WTC11 (cell line): ENCODE data around the gene KLHL14. TPM values are rescaled to one million over a fixed set of nuclear protein-coding genes. Genes with fewer than 3 reads are reported as not detected.

Source experiments
- ATAC-seq: fragments of 200-7000 bp; cut with Tn5 transposase; 2 replicates; pipeline ENCODE4 v1.10.0; 2021; ENCODE audit warnings: mild to moderate bottlenecking, moderate library complexity
- CTCF ChIA-PET: fragments of 300-600 bp; sonication (Branson Sonifier 250); formaldehyde crosslinking; loops from one replicate; lab custom pipeline; 2021; ENCODE audit warnings: antibody characterized with exemption; lab: Charles Lee
- POLR2A ChIA-PET: fragments of 350-600 bp; sonication (Branson Sonifier 250); formaldehyde crosslinking; loops from one replicate; lab custom pipeline; 2021; ENCODE audit warnings: antibody characterized with exemption; lab: Charles Lee
- DNase-seq: peaks from one replicate; pipeline ENCODE4 v3.0.0; 2021; ENCODE audit warnings: low spot score
- H3K27ac Mint-ChIP-seq: 2 replicates; pipeline ENCODE4 v1.8.0; 2021; ENCODE audit warnings: mixed read lengths
- H3K27me3 Mint-ChIP-seq: 2 replicates; pipeline ENCODE4 v1.8.0; 2021; ENCODE audit warnings: low read depth, mild to moderate bottlenecking, moderate library complexity, mixed read lengths
- H3K36me3 Mint-ChIP-seq: 2 replicates; pipeline ENCODE4 v1.8.0; 2021; ENCODE audit warnings: mixed read lengths
- H3K4me1 Mint-ChIP-seq: 2 replicates; pipeline ENCODE4 v1.8.0; 2022; ENCODE audit warnings: mixed read lengths
- H3K4me3 Mint-ChIP-seq: 2 replicates; pipeline ENCODE4 v1.8.0; 2021; ENCODE audit warnings: mild to moderate bottlenecking, moderate library complexity, mixed read lengths
- H3K9me3 Mint-ChIP-seq: 2 replicates; pipeline ENCODE4 v1.8.0; 2021; ENCODE audit warnings: mixed read lengths
- ATF2 ChIP-seq: sonication (generic); formaldehyde crosslinking; IDR thresholded peaks from 2 replicates; pipeline ENCODE4 v1.8.1; 2022; ENCODE audit warnings: low read depth, missing genetic modification reagents, borderline replicate concordance
- CREB1 ChIP-seq: sonication (generic); formaldehyde crosslinking; IDR thresholded peaks from 2 replicates; pipeline ENCODE4 v1.8.0; 2023; ENCODE audit warnings: mild to moderate bottlenecking, missing genetic modification reagents
- CTCF ChIP-seq: fragments of 200-600 bp; IDR thresholded peaks from 2 replicates; pipeline ENCODE4 v1.8.0; 2022; ENCODE audit warnings: antibody characterized with exemption
- E2F1 ChIP-seq: sonication (generic); formaldehyde crosslinking; IDR thresholded peaks from 2 replicates; pipeline ENCODE4 v1.8.0; 2022; ENCODE audit warnings: mild to moderate bottlenecking, missing genetic modification reagents
- FOXJ3 ChIP-seq: sonication (generic); formaldehyde crosslinking; IDR thresholded peaks from 2 replicates; pipeline ENCODE4 v1.9.0; 2021; ENCODE audit warnings: missing genetic modification reagents, mild to moderate bottlenecking, borderline replicate concordance
- FOXK1 ChIP-seq: sonication (generic); formaldehyde crosslinking; IDR thresholded peaks from 2 replicates; pipeline ENCODE4 v1.8.0; 2022; ENCODE audit warnings: mild to moderate bottlenecking, moderate library complexity, missing genetic modification reagents
- FOXP1 ChIP-seq: sonication (generic); formaldehyde crosslinking; IDR thresholded peaks from 2 replicates; pipeline ENCODE4 v1.8.0; 2022; ENCODE audit warnings: missing genetic modification reagents, mild to moderate bottlenecking, moderate library complexity, borderline replicate concordance
- JAZF1 ChIP-seq: fragments of 250-450 bp; sonication (Bioruptor Pico); IDR thresholded peaks from 2 replicates; pipeline ENCODE4 v1.9.0; 2021; ENCODE audit warnings: moderate library complexity, mild to moderate bottlenecking, inconsistent platforms
- MLX ChIP-seq: sonication (generic); formaldehyde crosslinking; IDR thresholded peaks from 2 replicates; pipeline ENCODE4 v1.8.1; 2023; ENCODE audit warnings: mild to moderate bottlenecking, missing genetic modification reagents, moderate library complexity
- NFYB ChIP-seq: sonication (generic); formaldehyde crosslinking; conservative IDR thresholded peaks from 2 replicates; pipeline ENCODE4 v1.8.0; 2022; ENCODE audit warnings: low read depth, missing genetic modification reagents
- RORB ChIP-seq: fragments of 250-450 bp; sonication (Bioruptor Pico); IDR thresholded peaks from 2 replicates; pipeline ENCODE4 v1.9.0; 2021; ENCODE audit warnings: mild to moderate bottlenecking
- SP1 ChIP-seq: sonication (generic); formaldehyde crosslinking; conservative IDR thresholded peaks from 2 replicates; pipeline ENCODE4 v1.8.1; 2022; ENCODE audit warnings: missing genetic modification reagents
- TEAD1 ChIP-seq: sonication (generic); formaldehyde crosslinking; IDR thresholded peaks from 2 replicates; pipeline ENCODE4 v1.8.0; 2022; ENCODE audit warnings: mild to moderate bottlenecking, missing genetic modification reagents
- ZNF121 ChIP-seq: sonication (generic); formaldehyde crosslinking; IDR thresholded peaks from 2 replicates; pipeline ENCODE4 v1.8.0; 2023; ENCODE audit warnings: missing genetic modification reagents
- ZNF396 ChIP-seq: fragments of 250-450 bp; sonication (Bioruptor Pico); IDR thresholded peaks from 2 replicates; pipeline ENCODE4 v1.8.0; 2021; ENCODE audit warnings: mild to moderate bottlenecking, moderate library complexity, borderline replicate concordance
- total RNA-seq: library from RNA; stranded (reverse); gene quantifications from 3 replicates; pipeline ENCODE4 v1.2.3, GENCODE V29; 2021
- TF ChIP-seq, protein P1 (sequence below): sonication (generic); formaldehyde crosslinking; IDR thresholded peaks from 2 replicates; pipeline ENCODE4 v1.8.1; 2023; ENCODE audit warnings: mild to moderate bottlenecking, missing genetic modification reagents
- TF ChIP-seq, protein P2 (sequence below): fragments of 250-450 bp; sonication (Bioruptor Pico); IDR thresholded peaks from 2 replicates; pipeline ENCODE4 v1.9.0; 2021; ENCODE audit warnings: moderate library complexity, mild to moderate bottlenecking, inconsistent platforms, borderline replicate concordance

The KLHL14 gene
- total RNA-seq, 1 experiment from 2014 or later = 4.3 TPM

DNA sequence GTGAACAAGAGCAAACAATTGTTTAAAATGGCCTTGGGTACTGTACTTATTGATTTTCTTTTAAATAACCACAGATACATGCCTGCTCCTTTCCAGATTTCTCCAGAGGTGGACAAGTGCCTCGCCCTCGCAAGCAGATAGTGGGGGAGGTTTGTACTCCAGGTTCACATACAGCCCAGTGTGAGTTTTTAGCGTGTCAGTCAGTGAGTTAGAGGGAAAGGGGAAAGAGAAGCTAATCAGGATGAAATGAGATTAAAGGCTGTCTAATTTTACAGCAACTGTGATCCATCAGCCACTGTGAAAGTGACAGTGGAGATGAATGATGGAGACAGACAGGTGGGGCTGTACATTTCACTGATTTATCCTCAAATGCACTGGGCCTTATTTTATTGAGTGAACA lies 74.7 kb downstream of the KLHL14 start (continued):
- TF ChIP-seq, protein P1, sequence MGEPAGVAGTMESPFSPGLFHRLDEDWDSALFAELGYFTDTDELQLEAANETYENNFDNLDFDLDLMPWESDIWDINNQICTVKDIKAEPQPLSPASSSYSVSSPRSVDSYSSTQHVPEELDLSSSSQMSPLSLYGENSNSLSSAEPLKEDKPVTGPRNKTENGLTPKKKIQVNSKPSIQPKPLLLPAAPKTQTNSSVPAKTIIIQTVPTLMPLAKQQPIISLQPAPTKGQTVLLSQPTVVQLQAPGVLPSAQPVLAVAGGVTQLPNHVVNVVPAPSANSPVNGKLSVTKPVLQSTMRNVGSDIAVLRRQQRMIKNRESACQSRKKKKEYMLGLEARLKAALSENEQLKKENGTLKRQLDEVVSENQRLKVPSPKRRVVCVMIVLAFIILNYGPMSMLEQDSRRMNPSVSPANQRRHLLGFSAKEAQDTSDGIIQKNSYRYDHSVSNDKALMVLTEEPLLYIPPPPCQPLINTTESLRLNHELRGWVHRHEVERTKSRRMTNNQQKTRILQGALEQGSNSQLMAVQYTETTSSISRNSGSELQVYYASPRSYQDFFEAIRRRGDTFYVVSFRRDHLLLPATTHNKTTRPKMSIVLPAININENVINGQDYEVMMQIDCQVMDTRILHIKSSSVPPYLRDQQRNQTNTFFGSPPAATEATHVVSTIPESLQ (CRISPR knock-in tag) = no peak
- TF ChIP-seq CTCF (no peak), TEAD1 (CRISPR knock-in tag) (no peak)
- TF ChIP-seq, protein P2, sequence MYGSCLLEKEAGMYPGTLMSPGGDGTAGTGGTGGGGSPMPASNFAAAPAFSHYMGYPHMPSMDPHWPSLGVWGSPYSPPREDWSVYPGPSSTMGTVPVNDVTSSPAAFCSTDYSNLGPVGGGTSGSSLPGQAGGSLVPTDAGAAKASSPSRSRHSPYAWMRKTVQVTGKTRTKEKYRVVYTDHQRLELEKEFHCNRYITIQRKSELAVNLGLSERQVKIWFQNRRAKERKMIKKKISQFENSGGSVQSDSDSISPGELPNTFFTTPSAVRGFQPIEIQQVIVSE (CRISPR knock-in tag) = no peak

DNA sequence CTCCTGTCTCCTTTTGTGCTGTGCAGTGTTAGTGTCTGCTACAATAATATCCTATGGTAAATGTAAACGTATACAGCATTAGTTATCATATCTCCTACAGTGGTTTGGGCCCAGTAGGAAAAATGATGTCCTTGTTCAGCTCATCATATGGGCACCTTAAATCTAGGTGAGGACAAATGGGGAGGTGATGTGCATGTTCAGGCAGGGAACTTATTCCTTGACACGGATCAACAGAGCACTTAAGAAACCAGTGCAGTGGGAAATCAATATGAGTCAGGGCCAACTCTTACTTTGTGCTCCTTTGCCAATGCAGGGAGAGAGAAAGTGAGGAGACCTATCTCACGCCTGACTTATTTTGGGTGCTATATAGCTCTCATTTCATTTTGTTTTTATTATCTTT lies 76.4 kb downstream of the KLHL14 start:
- DNase-seq = no peak
- TF ChIP-seq E2F1 (CRISPR knock-in tag) = no peak
- TF ChIP-seq JAZF1 (CRISPR knock-in tag) = no peak
- TF ChIP-seq ZNF396 (CRISPR knock-in tag) = no peak
- TF ChIP-seq MLX (CRISPR knock-in tag) = no peak
- no peak for TF ChIP-seq NFYB
- Mint-ChIP-seq H3K27ac (no peak overlapping the region), H3K27me3 (no peaks in the 10 kb centered on the region), H3K36me3 (no peaks in the 10 kb centered on the region), H3K4me1 (peaks cover 20% of the 10 kb centered on the region), H3K9me3 (no peaks in the 10 kb centered on the region), H3K4me3 (no peak overlapping the region)
- ChIA-PET POLR2A (no interaction called here), CTCF (no interaction called here)
- ATAC-seq = no peak

- no peaks in the 10 kb centered on the region for H3K9me3 Mint-ChIP-seq
- POLR2A ChIA-PET = no interaction called here
- no peak for TF ChIP-seq FOXP1 (CRISPR knock-in tag)
- TF ChIP-seq FOXK1 = no peak
- no peak for TF ChIP-seq ZNF121 (CRISPR knock-in tag)
- no peak for TF ChIP-seq FOXJ3 (CRISPR knock-in tag)
- no peak for TF ChIP-seq SP1 (CRISPR knock-in tag)
- TF ChIP-seq, protein P1 (CRISPR knock-in tag) = no peak
- TF ChIP-seq NFYB = no peak
- TF ChIP-seq ATF2 (CRISPR knock-in tag) = no peak
- TF ChIP-seq, protein P2 (CRISPR knock-in tag) = no peak
- TF ChIP-seq CREB1 (CRISPR knock-in tag) = no peak
- no peak for TF ChIP-seq RORB (CRISPR knock-in tag)
- TF ChIP-seq, all 79 proteins: peak for 0
- CTCF ChIA-PET = no interaction called here
- ATAC-seq (no peak), DNase-seq (no peak)
- Mint-ChIP-seq H3K36me3 (no peaks in the 10 kb centered on the region), H3K27ac (no peak overlapping the region), H3K27me3 (no peaks in the 10 kb centered on the region), H3K4me1 (peaks cover 20% of the 10 kb centered on the region), H3K4me3 (no peak overlapping the region)
Observed at GRCh38 chr18:32695534-32695933, 77.3 kb downstream of the KLHL14 start.
